Measurements from ENCODE around the gene EYS. TPM values are rescaled to one million over a fixed set of nuclear protein-coding genes. Genes with fewer than 3 reads are reported as not detected.

EYS gene
- total RNA-seq, 2 experiments from 2014 or later = not detected

- Histone ChIP-seq H3K4me3 (ENCODE audit: low read length) (no peak overlapping the region), H3K36me3 (ENCODE audit: insufficient read depth, low read length) (no peaks in the 10 kb centered on the region), H3K4me1 (ENCODE audit: insufficient read depth, low read length) (no peaks in the 10 kb centered on the region), H3K27ac (ENCODE audit: low read depth in 1 of 2, low read length in 2 of 2) (no peak overlapping the region), H3K27me3 (ENCODE audit: control insufficient read depth in 1 of 2, insufficient read depth in 2 of 2, low read length in 2 of 2) (no peaks in the 10 kb centered on the region), H3K9me3 (ENCODE audit: control insufficient read depth in 1 of 2, insufficient read depth in 1 of 2, low read length in 2 of 2) (no peaks in the 10 kb centered on the region)
- Mint-ChIP-seq H3K27ac (no peak overlapping the region), H3K27me3 (no peaks in the 10 kb centered on the region), H3K36me3 (ENCODE audit: low read depth) (no peaks in the 10 kb centered on the region), H3K4me3 (no peak overlapping the region), H3K9me3 (peaks cover 12% of the 10 kb centered on the region), H3K4me1 (ENCODE audit: low read depth) (no peaks in the 10 kb centered on the region)
- POLR2A ChIA-PET = no interaction called here
- TF ChIP-seq, protein P1, sequence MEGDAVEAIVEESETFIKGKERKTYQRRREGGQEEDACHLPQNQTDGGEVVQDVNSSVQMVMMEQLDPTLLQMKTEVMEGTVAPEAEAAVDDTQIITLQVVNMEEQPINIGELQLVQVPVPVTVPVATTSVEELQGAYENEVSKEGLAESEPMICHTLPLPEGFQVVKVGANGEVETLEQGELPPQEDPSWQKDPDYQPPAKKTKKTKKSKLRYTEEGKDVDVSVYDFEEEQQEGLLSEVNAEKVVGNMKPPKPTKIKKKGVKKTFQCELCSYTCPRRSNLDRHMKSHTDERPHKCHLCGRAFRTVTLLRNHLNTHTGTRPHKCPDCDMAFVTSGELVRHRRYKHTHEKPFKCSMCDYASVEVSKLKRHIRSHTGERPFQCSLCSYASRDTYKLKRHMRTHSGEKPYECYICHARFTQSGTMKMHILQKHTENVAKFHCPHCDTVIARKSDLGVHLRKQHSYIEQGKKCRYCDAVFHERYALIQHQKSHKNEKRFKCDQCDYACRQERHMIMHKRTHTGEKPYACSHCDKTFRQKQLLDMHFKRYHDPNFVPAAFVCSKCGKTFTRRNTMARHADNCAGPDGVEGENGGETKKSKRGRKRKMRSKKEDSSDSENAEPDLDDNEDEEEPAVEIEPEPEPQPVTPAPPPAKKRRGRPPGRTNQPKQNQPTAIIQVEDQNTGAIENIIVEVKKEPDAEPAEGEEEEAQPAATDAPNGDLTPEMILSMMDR (IDR thresholded peaks at IDR 0.05) = no peak
- intact Hi-C loops (cut with DNase I, micrococcal nuclease) = no loop called here
- no peak for ATAC-seq (ENCODE audit: poor library complexity)
- DNase-seq = no peak
- CTCF ChIA-PET = no interaction called here
These were observed 257.1 kb downstream of the EYS start for GRCh38 chr6:65449926-65450325.

GRCh38 chr6:65448866-65449265 lies 258.2 kb downstream of the EYS start:
- POLR2A ChIA-PET = no interaction called here
- no peaks in the 10 kb centered on the region for H3K9me3 ChIP-seq (ENCODE audit: control insufficient read depth in 1 of 2, insufficient read depth in 1 of 2, low read length in 2 of 2)
- ATAC-seq (ENCODE audit: poor library complexity) = no peak
- no peaks in the 10 kb centered on the region for H3K27me3 ChIP-seq (ENCODE audit: control insufficient read depth in 1 of 2, insufficient read depth in 2 of 2, low read length in 2 of 2)
- CTCF ChIA-PET = no interaction called here
- intact Hi-C loops (cut with DNase I, micrococcal nuclease) = no loop called here
- no peak for DNase-seq
- H3K4me1 Mint-ChIP-seq (ENCODE audit: low read depth) = no peaks in the 10 kb centered on the region
- H3K4me3 ChIP-seq (ENCODE audit: low read length) = no peak overlapping the region
- H3K4me3 Mint-ChIP-seq = no peak overlapping the region
- peaks cover 12% of the 10 kb centered on the region for H3K9me3 Mint-ChIP-seq
- TF ChIP-seq, protein P1 (IDR thresholded peaks at IDR 0.05) = no peak
- H3K4me1 ChIP-seq (ENCODE audit: insufficient read depth, low read length) = no peaks in the 10 kb centered on the region
- H3K27ac Mint-ChIP-seq = no peak overlapping the region
- H3K27ac ChIP-seq (ENCODE audit: low read depth in 1 of 2, low read length in 2 of 2) = no peak overlapping the region
- no peaks in the 10 kb centered on the region for H3K27me3 Mint-ChIP-seq
- no peaks in the 10 kb centered on the region for H3K36me3 Mint-ChIP-seq (ENCODE audit: low read depth)
- H3K36me3 ChIP-seq (ENCODE audit: insufficient read depth, low read length) = no peaks in the 10 kb centered on the region

DNA sequence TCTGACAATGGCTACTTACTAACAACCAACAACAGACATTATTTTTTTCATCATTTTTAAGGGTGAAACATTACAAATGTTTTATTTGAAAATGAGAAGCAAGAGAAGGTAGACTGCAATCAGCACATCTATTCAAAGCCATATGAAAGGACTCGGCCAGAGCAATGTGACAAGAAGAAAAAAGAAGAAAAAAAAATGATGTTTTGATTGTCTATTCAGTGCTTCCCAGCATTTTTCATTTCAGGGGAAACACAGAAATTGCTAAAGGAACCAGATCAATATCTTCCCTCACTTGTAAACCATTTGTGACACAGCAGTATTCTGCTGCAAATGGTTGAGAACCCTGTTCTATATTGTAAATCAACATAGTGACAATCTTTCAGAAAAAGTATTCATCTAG lies 270.7 kb downstream of the EYS start:
- H3K4me1 Mint-ChIP-seq (ENCODE audit: low read depth) = no peaks in the 10 kb centered on the region
- intact Hi-C loops (cut with DNase I, micrococcal nuclease) = no loop called here
- Histone ChIP-seq H3K27ac (ENCODE audit: low read depth in 1 of 2, low read length in 2 of 2) (no peak overlapping the region), H3K4me3 (ENCODE audit: low read length) (no peak overlapping the region), H3K36me3 (ENCODE audit: insufficient read depth, low read length) (no peaks in the 10 kb centered on the region), H3K27me3 (ENCODE audit: control insufficient read depth in 1 of 2, insufficient read depth in 2 of 2, low read length in 2 of 2) (no peaks in the 10 kb centered on the region), H3K9me3 (ENCODE audit: control insufficient read depth in 1 of 2, insufficient read depth in 1 of 2, low read length in 2 of 2) (peaks cover 0 to 5% of the 10 kb centered on the region in 2 experiments), H3K4me1 (ENCODE audit: insufficient read depth, low read length) (no peaks in the 10 kb centered on the region)
- TF ChIP-seq, protein P1 (IDR thresholded peaks at IDR 0.05) = no peak
- no peaks in the 10 kb centered on the region for H3K36me3 Mint-ChIP-seq (ENCODE audit: low read depth)
- ChIA-PET CTCF (no interaction called here), POLR2A (no interaction called here)
- H3K27ac Mint-ChIP-seq = no peak overlapping the region
- peaks cover 14% of the 10 kb centered on the region for H3K9me3 Mint-ChIP-seq
- H3K27me3 Mint-ChIP-seq = no peaks in the 10 kb centered on the region
- ATAC-seq (ENCODE audit: poor library complexity) = no peak
- no peak overlapping the region for H3K4me3 Mint-ChIP-seq
- DNase-seq = no peak
